H54 (cell line): ENCODE data around the gene MRPL33.

Experiments used
- DNase-seq: peaks from one replicate; pipeline ENCODE4 v3.0.0; 2011; ENCODE audit warnings: low spot score, mixed read lengths; ENCODE audit not compliant: insufficient read length
- FAIRE-seq: peaks from 3 replicates; lab custom pipeline; 2011; peaks lifted over from hg19 to GRCh38; lab: Jason Lieb, UNC
- POLR2A ChIP-seq: IDR thresholded peaks from 2 replicates; pipeline ENCODE4 v1.6.1; 2011; ENCODE audit warnings: low read depth, mild to moderate bottlenecking, low read length

Gene MRPL33

GRCh38 chr2:27771548-27772335 is at the start of gene MRPL33:
TSS of gene MRPL33 (plus strand) at chr2:27771719. CDS start at chr2:27771778, 59 bp downstream.
- DNase-seq (peak; percentile 90), FAIRE-seq (peak; percentile 89)

GRCh38 chr2:27721884-27722485 is 49.5 kb upstream of the MRPL33 start:
- FAIRE-seq (no peak), DNase-seq (no peak)
- TF ChIP-seq POLR2A: no peak

More at GRCh38 chr2:27771548-27772335, at the start of gene MRPL33:
- TF ChIP-seq POLR2A: no peak

GRCh38 chr2:27723372-27724144 is 48.0 kb upstream of the MRPL33 start:
- no peak for TF ChIP-seq POLR2A
- DNase-seq: no peak
- FAIRE-seq: no peak

- no peak for FAIRE-seq
- no peak for DNase-seq
- TF ChIP-seq POLR2A: no peak
Measured at GRCh38 chr2:27724191-27724590, 47.3 kb upstream of the MRPL33 start.

GRCh38 chr2:27724905-27725701 is 46.4 kb upstream of the MRPL33 start:
- DNase-seq (no peak), FAIRE-seq (no peak)
- no peak for TF ChIP-seq POLR2A

- FAIRE-seq: no peak
- DNase-seq: no peak
- TF ChIP-seq POLR2A: no peak
Measured at GRCh38 chr2:27727257-27727656, 44.3 kb upstream of the MRPL33 start.

- no peak for FAIRE-seq
- no peak for DNase-seq
- no peak for TF ChIP-seq POLR2A
Measured at GRCh38 chr2:27728081-27728858, 43.2 kb upstream of the MRPL33 start.

- FAIRE-seq (no peak), DNase-seq (no peak)
- TF ChIP-seq POLR2A: no peak
Measured at GRCh38 chr2:27729198-27729597, 42.3 kb upstream of the MRPL33 start.

GRCh38 chr2:27729614-27730013 is 41.9 kb upstream of the MRPL33 start:
- DNase-seq (no peak), FAIRE-seq (no peak)
- TF ChIP-seq POLR2A: no peak

- DNase-seq (no peak), FAIRE-seq (no peak)
- TF ChIP-seq POLR2A: no peak
Measured at GRCh38 chr2:27730261-27730662, 41.3 kb upstream of the MRPL33 start.

GRCh38 chr2:27730980-27731691 is 40.4 kb upstream of the MRPL33 start:
- DNase-seq: no peak
- no peak for FAIRE-seq
- no peak for TF ChIP-seq POLR2A

- no peak for TF ChIP-seq POLR2A
- FAIRE-seq: no peak
Measured at GRCh38 chr2:27734305-27734704, 37.2 kb upstream of the MRPL33 start.

More at GRCh38 chr2:27734305-27734704, 37.2 kb upstream of the MRPL33 start:
- no peak for DNase-seq
